ENCODE measurements around the gene AGAP3. TPM values are rescaled to one million over a fixed set of nuclear protein-coding genes. Genes with fewer than 3 reads are reported as not detected.

The AGAP3 gene
- total RNA-seq, 2 donors from 2014 or later: 50.8 to 79.2 TPM

DNA sequence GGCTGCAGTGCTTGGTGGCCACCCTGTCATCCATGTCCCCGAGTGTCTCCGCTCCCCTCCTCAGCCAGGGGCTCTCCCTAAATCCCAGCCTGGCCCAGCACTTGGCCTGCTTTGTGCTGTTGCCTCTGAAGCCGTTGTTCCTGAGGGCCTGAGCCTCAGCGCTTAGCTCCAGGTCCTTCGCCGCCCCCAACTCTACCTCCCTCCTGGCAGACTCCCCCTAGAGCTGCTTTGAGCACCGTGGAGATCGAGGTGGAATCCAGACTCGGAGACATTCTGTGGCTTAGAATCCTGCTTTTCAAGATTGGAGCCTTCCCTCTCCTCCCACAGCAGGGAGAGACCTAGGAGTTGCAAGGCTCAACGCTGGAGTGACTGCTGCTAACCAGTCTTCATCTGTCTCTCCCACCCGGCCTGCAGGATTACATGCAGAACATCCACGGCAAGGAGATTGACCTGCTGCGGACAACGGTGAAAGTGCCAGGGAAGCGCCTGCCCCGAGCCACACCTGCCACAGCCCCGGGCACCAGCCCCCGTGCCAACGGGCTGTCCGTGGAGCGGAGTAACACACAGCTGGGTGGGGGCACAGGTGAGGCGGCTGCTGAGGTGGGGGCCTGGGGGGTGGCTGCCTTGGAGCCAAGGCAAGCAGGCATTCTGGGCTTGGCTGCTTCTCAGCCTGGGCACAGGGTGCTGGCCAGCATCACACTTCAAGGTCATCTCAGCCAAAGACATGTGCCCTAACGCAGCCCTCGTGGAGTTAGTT is 47.9 kb downstream of the AGAP3 start:
- no peaks in the 10 kb centered on the region for H3K36me3 ChIP-seq
- no peak overlapping the region for H3K9ac ChIP-seq (ENCODE audit: low read depth in 2 of 2, low read length in 2 of 2)
- no peaks in the 10 kb centered on the region for H3K9me3 ChIP-seq
- H3K4me1 ChIP-seq: no peaks in the 10 kb centered on the region
- TF ChIP-seq, protein P1, sequence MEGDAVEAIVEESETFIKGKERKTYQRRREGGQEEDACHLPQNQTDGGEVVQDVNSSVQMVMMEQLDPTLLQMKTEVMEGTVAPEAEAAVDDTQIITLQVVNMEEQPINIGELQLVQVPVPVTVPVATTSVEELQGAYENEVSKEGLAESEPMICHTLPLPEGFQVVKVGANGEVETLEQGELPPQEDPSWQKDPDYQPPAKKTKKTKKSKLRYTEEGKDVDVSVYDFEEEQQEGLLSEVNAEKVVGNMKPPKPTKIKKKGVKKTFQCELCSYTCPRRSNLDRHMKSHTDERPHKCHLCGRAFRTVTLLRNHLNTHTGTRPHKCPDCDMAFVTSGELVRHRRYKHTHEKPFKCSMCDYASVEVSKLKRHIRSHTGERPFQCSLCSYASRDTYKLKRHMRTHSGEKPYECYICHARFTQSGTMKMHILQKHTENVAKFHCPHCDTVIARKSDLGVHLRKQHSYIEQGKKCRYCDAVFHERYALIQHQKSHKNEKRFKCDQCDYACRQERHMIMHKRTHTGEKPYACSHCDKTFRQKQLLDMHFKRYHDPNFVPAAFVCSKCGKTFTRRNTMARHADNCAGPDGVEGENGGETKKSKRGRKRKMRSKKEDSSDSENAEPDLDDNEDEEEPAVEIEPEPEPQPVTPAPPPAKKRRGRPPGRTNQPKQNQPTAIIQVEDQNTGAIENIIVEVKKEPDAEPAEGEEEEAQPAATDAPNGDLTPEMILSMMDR (IDR thresholded peaks at IDR 0.05): no peak
- no peak overlapping the region for H3K4me3 ChIP-seq
- no peaks in the 10 kb centered on the region for H3K27me3 ChIP-seq
- intact Hi-C loops (cut with DNase I): no loop called here
- H3K27ac ChIP-seq: no peak overlapping the region
- no peak for DNase-seq

DNA sequence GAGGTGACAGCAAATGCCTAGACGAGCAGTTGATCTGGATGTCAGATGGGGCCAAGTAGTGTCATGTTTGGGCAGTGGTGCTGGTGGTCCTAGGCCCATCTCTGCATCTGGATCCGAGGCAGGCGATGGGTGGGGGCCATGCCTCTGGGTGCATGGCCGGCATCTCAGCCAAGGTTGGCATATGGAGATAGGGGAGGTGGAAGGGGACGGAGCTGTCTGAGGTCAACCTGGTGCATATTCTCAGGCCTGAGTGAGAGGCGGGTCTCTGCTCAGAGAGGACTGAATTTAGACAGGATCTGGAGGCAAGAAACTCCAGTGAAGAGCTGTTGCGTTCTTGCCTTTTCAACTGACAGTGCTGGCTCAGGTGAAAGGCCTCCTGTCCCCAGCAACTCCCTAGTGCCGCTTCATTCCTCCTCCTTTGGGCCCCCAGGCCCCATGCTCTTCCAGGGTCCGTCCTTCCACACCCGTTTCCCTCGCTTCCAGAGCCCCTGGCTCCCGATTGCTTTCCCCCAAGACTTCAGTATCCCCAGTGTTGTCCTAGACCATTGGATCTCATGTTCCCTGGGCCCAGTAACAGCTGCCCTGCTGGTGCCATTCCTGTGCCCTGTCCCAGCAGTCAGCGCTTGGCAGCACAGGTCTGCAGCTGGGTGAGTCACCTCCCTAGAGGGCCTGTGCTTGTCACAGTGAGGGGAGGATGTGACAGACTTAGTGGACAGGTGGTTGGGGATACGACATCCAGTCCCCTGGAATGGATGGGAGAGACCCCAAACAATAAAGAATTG is 48.7 kb downstream of the AGAP3 start:
- no peak overlapping the region for H3K27ac ChIP-seq
- DNase-seq: no peak
- no peaks in the 10 kb centered on the region for H3K27me3 ChIP-seq
- no peaks in the 10 kb centered on the region for H3K9me3 ChIP-seq
- TF ChIP-seq, protein P1 (IDR thresholded peaks at IDR 0.05): no peak
- H3K4me3 ChIP-seq: no peak overlapping the region
- intact Hi-C loops (cut with DNase I): no loop called here
- no peaks in the 10 kb centered on the region for H3K4me1 ChIP-seq
- H3K9ac ChIP-seq (ENCODE audit: low read depth in 2 of 2, low read length in 2 of 2): no peak overlapping the region
- no peaks in the 10 kb centered on the region for H3K36me3 ChIP-seq

DNA sequence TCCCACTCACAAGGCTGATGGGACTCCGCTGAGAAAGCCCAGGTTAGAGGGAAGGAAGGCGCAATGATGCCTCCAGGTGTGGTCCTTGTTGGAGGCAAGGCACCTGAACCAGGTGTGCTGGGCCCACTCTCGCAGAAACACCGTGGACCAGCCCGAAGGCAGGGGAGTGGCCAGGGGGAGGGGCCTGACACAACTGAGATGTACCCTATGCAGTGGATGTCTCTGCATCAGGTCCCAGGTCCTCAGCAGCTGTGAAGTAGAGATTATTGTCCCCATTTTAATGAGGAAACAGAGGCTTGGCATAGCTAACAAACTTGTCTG is 49.2 kb downstream of the AGAP3 start:
- no peak overlapping the region for H3K4me3 ChIP-seq
- no peak overlapping the region for H3K27ac ChIP-seq
- H3K4me1 ChIP-seq: no peaks in the 10 kb centered on the region
- TF ChIP-seq, protein P1 (IDR thresholded peaks at IDR 0.05): no peak
- H3K36me3 ChIP-seq: no peaks in the 10 kb centered on the region
- DNase-seq: no peak
- intact Hi-C loops (cut with DNase I): no loop called here
- no peak overlapping the region for H3K9ac ChIP-seq (ENCODE audit: low read depth in 2 of 2, low read length in 2 of 2)
- no peaks in the 10 kb centered on the region for H3K27me3 ChIP-seq
- H3K9me3 ChIP-seq: no peaks in the 10 kb centered on the region

DNA sequence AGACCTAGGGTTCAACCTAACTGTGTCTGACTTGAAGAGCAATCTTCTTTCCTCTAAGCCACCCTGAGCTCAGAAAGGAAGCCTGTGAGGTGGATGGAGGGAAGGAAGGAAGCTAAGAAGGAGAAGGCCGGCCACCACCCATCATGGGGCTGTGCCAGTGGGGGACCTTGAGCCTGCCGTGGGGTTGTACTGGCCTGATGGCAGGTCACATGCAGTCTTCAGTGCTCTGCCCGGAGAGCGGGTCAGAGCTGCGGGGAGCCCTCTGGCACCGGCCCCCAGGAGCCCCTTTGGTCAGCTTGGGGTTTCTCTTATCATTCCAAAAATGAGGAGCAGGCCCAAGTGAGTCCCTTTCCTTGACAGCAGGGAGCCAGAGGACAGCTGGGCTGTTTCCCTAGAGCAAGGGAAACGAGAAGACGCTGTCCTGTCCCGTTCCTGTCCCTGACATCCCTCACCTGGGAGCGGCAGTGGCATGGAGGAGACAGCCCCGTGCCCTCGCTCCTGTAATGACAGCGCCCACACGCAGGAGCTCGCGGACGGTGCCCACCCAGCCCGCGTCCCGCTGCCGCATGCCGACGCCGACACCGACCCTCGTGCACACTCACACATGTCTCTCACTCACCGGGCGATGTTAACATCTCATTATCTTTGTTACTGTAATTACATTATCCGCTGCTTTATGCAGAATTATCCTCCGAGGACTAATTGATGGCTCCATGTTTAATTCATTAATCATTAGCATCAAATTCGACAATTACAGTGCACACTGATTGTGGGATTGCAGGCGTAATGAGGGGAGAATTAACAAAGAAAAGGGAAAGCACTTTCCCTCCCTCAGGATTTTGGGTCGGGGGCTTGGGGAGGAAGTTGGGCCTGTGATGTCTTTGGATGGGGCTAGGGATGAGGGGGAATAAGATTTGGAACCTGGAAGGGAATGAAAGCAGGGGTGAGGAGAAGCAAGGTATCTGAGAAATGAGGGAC is 49.9 kb downstream of the AGAP3 start:
- H3K9me3 ChIP-seq: no peaks in the 10 kb centered on the region
- intact Hi-C loops (cut with DNase I): no loop called here
- no peaks in the 10 kb centered on the region for H3K4me1 ChIP-seq
- H3K36me3 ChIP-seq: no peaks in the 10 kb centered on the region
- H3K27me3 ChIP-seq: no peaks in the 10 kb centered on the region
- no peak overlapping the region for H3K9ac ChIP-seq (ENCODE audit: low read depth in 2 of 2, low read length in 2 of 2)
- TF ChIP-seq, protein P1 (IDR thresholded peaks at IDR 0.05): no peak
- no peak for DNase-seq
- no peak overlapping the region for H3K27ac ChIP-seq
- no peak overlapping the region for H3K4me3 ChIP-seq

DNA sequence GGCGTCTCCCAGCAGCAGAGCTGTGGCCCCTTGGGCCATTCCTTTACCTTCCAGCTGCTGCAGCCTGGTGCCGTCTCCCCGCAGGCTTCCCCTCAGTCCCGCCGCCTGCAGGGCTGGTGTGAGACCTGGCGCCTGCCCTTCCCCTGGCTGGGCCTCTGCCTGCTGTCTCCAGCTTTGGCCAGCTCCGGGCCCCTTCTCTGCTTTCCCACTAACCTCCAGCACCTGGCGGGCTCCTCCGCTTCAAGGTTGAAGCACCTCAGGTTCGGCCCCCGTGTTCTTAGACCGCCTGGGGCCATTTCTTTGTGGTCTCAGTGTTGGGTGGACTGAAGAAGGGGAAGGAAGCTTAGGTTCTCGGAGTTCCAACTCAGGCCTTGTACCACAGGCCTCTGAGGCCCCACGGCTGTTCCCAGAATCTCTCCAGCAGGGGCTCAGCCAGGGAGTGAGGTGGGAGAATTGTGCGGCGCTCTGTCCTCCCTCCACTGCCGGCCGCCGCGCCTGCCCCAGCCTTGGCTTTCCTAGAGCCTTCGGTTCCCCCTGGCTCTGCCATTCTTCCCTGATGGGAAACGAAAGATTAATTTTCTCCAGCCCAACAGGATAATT is 50.9 kb downstream of the AGAP3 start:
- Histone ChIP-seq H3K4me3 (no peak overlapping the region), H3K27me3 (no peaks in the 10 kb centered on the region), H3K27ac (no peak overlapping the region), H3K9me3 (no peaks in the 10 kb centered on the region), H3K4me1 (no peaks in the 10 kb centered on the region), H3K9ac (ENCODE audit: low read depth in 2 of 2, low read length in 2 of 2) (no peak overlapping the region), H3K36me3 (no peaks in the 10 kb centered on the region)
- TF ChIP-seq, protein P1 (IDR thresholded peaks at IDR 0.05): no peak
- intact Hi-C loops (cut with DNase I): no loop called here
- no peak for DNase-seq

Measured in colonic mucosa (tissue), 4 donors.